ENCODE data around the gene CLDN3.
A peak's percentile ranks its signal among the peaks of the same experiment; 100 is the strongest.
"Not testable (repeated sequence)": the region's sequence is repeated elsewhere in the genome, so short reads cannot be mapped to it uniquely, and the experiment has no call there.

The CLDN3 gene

GRCh38 chr7:73734619-73735527, 35.2 kb downstream of the CLDN3 start:
- peak; percentile 94 for DNase-seq

DNA sequence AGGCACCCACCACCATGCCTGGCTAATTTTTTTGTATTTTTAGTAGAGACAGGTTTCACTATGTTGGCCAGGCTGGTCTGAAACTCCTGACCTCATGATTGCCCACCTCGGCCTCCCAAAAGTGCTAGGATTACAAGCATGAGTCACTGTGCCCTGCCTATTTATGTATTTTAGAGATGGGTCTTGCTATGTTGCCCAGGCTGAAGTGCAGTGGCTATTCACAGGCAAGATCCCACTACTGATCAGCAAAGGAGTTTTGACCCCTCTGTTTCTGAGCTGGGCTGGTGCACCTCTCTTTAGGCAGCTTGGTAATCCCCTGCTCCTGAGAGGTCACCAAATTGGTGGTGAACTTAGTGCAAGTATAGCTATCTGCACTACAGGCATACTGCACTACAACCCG, 37.7 kb downstream of the CLDN3 start:
- no peak for DNase-seq

- no peak for DNase-seq
Measured at GRCh38 chr7:73730485-73730884, 39.6 kb downstream of the CLDN3 start.

GRCh38 chr7:73728551-73728950, 41.5 kb downstream of the CLDN3 start:
- no peak for DNase-seq

DNA sequence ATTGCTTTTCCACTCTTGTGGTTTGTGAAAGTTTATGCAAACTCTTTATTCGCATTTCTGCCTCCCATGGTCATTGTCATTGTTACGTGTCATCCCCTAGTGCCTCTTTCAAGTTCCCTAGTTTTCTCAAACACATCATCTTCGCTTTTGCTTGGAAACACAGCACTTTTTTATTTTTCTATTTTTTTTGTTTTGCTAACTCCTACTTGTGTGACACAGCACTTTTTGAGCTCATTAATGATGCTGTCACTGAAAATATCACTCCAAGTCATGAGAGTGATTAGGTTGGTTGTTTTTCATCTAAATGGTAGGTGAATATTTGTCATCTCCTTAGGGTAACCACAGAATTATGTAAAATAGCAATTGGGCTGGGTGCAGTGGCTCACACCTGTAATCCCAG, 42.1 kb downstream of the CLDN3 start:
- no peak for DNase-seq

DNA sequence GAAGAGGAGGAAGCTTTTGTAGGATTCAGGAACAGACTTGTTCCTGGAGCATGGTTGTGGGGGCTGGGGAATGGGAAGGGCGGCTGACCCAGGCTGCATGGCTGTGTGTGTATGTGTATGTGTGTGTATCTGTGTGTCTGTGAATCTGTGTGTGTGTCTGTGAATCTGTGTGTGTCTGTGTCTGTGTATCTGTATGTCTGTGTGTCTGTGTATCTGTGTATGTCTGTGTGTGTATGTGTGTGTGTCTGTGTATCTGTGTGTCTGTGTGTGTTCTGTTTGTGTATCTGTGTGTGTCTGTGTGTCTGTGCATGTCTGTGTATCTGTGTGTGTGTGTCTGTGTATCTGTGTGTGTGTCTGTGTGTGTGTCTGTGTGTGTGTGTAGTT, 44.0 kb downstream of the CLDN3 start:
- no peak for DNase-seq

DNA sequence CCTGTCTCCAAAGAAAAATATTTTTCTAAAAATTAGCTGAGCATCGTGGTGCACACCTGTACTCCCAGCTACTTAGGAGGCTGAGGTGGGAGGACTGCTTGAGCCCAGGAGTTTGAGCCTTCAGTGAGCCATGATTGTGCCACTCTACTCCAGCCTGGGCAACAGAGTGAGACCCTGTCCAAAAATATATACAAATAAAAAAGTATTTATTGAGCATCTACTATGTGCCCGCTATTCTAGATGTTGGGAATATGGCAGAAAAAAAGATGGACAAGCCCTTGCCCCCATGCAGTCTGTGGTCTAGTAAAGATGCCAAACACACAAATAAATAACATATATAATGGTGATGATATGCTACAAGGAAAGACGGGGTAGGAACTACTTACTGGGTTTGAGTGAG, 46.3 kb downstream of the CLDN3 start:
- DNase-seq = no peak

GRCh38 chr7:73722785-73723184, 47.3 kb downstream of the CLDN3 start:
- no peak for DNase-seq

DNA sequence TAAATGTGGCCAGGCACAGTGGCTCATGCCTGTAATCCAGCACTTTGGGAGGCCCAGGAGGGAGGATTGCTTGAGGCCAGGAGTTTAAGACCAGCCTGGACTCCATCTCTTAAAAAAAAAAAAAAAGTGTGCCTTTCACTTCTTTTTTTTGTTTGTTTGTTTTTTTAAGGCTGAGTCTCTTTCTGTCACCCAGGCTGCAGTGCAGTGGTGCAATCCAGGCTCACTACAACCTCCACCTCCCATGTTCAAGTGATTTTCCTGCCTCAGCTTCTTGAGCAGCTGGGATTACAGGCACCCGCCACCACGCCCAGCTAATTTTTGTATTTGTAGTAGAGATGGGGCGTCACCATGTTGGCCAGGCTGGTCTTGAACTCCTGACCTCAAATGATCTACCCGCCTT, 47.9 kb downstream of the CLDN3 start:
- not testable (repeated sequence) for DNase-seq

DNA sequence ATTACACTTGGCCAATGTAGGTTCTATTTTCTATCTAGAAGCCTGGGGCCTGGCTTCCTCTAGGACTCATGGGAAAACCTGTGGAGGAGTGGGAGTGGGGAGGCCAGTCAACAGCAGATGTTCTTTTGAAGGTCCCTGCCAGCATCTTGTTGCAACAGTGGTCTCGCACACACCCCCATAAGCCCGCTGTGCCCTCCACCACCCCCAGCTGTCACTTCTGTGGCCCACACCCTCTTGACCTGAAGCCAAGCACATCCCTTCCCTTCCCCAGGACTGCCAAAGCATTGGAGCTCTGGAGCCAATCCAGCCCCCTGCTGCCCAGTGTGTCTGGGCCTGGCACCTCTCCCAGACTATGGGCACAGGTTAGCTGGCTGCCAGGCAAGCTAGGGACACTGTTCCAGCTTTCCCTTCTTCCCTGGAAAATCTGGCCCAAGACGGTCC, 48.7 kb downstream of the CLDN3 start:
- peak; percentile 72 for DNase-seq

- not testable (repeated sequence) for DNase-seq
Measured at GRCh38 chr7:73720443-73720842, 49.6 kb downstream of the CLDN3 start.

GRCh38 chr7:73719806-73720169, 50.3 kb downstream of the CLDN3 start:
- DNase-seq = no peak

All from NCI-H2029 (cell line).